CD4-positive, alpha-beta T cell (primary cell): ENCODE measurements around the gene NFE2L2. TPM values are rescaled to one million over a fixed set of nuclear protein-coding genes. Genes with fewer than 3 reads are reported as not detected.

ENCODE experiments used
- ATAC-seq: fragments of 200-7000 bp; cut with Tn5 transposase; one replicate; pipeline ENCODE4 v1.10.0; 2022; ENCODE audit warnings: mild to moderate bottlenecking; ENCODE audit not compliant: poor library complexity
- CTCF ChIA-PET: fragments of 350-600 bp; sonication (Branson Sonifier 250); formaldehyde crosslinking; loops from one replicate; lab custom pipeline; 2021; ENCODE audit warnings: antibody characterized with exemption, inconsistent platforms; lab: Charles Lee
- POLR2A ChIA-PET: fragments of 350-600 bp; sonication (Branson Sonifier 250); formaldehyde crosslinking; loops from one replicate; lab custom pipeline; 2021; ENCODE audit warnings: antibody characterized with exemption, inconsistent platforms; lab: Charles Lee
- DNase-seq, 14 experiments: peaks; one replicate each; pipeline ENCODE4 v3.0.0-alpha.2; 2013 to 2020; ENCODE audit warnings: mixed read lengths in 2 of 14
- H3K27ac ChIP-seq, 2 donors: one replicate each; pipeline versions ENCODE4 v1.5.1 to v1.7.0; 2013; ENCODE audit warnings: low read length in 2 of 2, low read depth in 1 of 2, mild to moderate bottlenecking in 1 of 2
- H3K27me3 ChIP-seq, 2 experiments: 1 replicate in 1 of 2; 2 replicates in 1 of 2; pipeline versions ENCODE4 v1.6.1 to v1.7.0; 2013; ENCODE audit warnings: low read length in 2 of 2, control low read depth in 1 of 2, mild to moderate bottlenecking in 1 of 2, moderate library complexity in 1 of 2; ENCODE audit not compliant: insufficient read depth in 2 of 2, control insufficient read depth in 1 of 2
- H3K36me3 ChIP-seq: one replicate; pipeline ENCODE4 v1.6.1; 2013; ENCODE audit warnings: low read length, control low read depth; ENCODE audit not compliant: insufficient read depth
- H3K4me1 ChIP-seq: one replicate; pipeline ENCODE4 v1.6.1; 2013; ENCODE audit warnings: low read length, control low read depth; ENCODE audit not compliant: insufficient read depth
- H3K4me3 ChIP-seq: one replicate; pipeline ENCODE4 v1.5.1; 2013; ENCODE audit warnings: mild to moderate bottlenecking, low read length, moderate library complexity
- H3K9me3 ChIP-seq, 2 experiments: 1 replicate in 1 of 2; 2 replicates in 1 of 2; pipeline versions ENCODE4 v1.6.1 to v1.7.0; 2013; ENCODE audit warnings: low read length in 2 of 2, mild to moderate bottlenecking in 2 of 2, control low read depth in 1 of 2, moderate library complexity in 1 of 2; ENCODE audit not compliant: control insufficient read depth in 1 of 2, insufficient read depth in 1 of 2
- H3K27ac Mint-ChIP-seq: one replicate; pipeline ENCODE4 v1.8.0; 2020; ENCODE audit warnings: mixed read lengths
- H3K27me3 Mint-ChIP-seq: one replicate; pipeline ENCODE4 v1.8.0; 2021; ENCODE audit warnings: mixed read lengths
- H3K36me3 Mint-ChIP-seq: one replicate; pipeline ENCODE4 v1.8.0; 2021; ENCODE audit warnings: low read depth, mixed read lengths
- H3K4me1 Mint-ChIP-seq: one replicate; pipeline ENCODE4 v1.8.0; 2021; ENCODE audit warnings: low read depth, mixed read lengths
- H3K4me3 Mint-ChIP-seq: one replicate; pipeline ENCODE4 v1.8.0; 2020; ENCODE audit warnings: mild to moderate bottlenecking, mixed read lengths
- H3K9me3 Mint-ChIP-seq: one replicate; pipeline ENCODE4 v1.8.0; 2020; ENCODE audit warnings: mixed read lengths
- CTCF ChIP-seq: fragments of 200-600 bp; IDR thresholded peaks from one replicate; pipeline ENCODE4 v1.8.0; 2022; ENCODE audit warnings: antibody characterized with exemption, mild to moderate bottlenecking
- intact Hi-C, 2 experiments: fragments of 100-400 bp; cut with DNase I in 1 of 2; cut with micrococcal nuclease in 1 of 2; formaldehyde crosslinking; loops; one replicate each; pipeline versions ENCODE4 v1.15.1 to v1.9.0; 2023 to 2025; cut with DNase I, micrococcal nuclease
- total RNA-seq, 174 experiments: library from RNA in 2 of 174; stranded (reverse) in 2 of 174; gene quantifications; one replicate each; pipeline ENCODE4 v1.2.3 and lab custom pipeline; 2021 to 2026

NFE2L2 gene
- total RNA-seq, 2 experiments from 2014 or later, result 53.3 to 57.8 TPM

- Mint-ChIP-seq H3K4me1 (peaks cover 88% of the 10 kb centered on the region), H3K9me3 (no peaks in the 10 kb centered on the region), H3K36me3 (peaks cover 59% of the 10 kb centered on the region), H3K27ac (peak overlapping the region; percentile 84), H3K4me3 (peak overlapping the region; percentile 66), H3K27me3 (no peaks in the 10 kb centered on the region)
- Histone ChIP-seq H3K9me3 (no peaks in the 10 kb centered on the region), H3K36me3 (peaks cover 5% of the 10 kb centered on the region), H3K27me3 (no peaks in the 10 kb centered on the region), H3K4me3 (no peak overlapping the region), H3K27ac (no peak overlapping the region), H3K4me1 (peaks cover 65% of the 10 kb centered on the region)
- DNase-seq (no peak), ATAC-seq (no peak)
- intact Hi-C loops, result no loop called here
- ChIA-PET CTCF (no interaction called here), POLR2A (interaction anchor here (1.0 to 1.7 kb wide), 3 partner anchors 17 to 21 kb away, joined by 5 read pairs; partner anchors contain the start of gene NFE2L2)
- no peak for TF ChIP-seq CTCF
These were observed 21.1 kb downstream of the NFE2L2 start for GRCh38 chr2:177243476-177243875.

- peak overlapping the region; percentile 84 for H3K27ac Mint-ChIP-seq
- H3K27ac ChIP-seq, result peak overlapping the region in 1 of 2 donors; percentile 18
- CTCF ChIA-PET, result no interaction called here
- peaks cover 61% of the 10 kb centered on the region for H3K4me1 ChIP-seq
- ATAC-seq (no peak), DNase-seq (no peak)
- no peaks in the 10 kb centered on the region for H3K27me3 ChIP-seq
- POLR2A ChIA-PET, result interaction anchor here (1.0 to 1.7 kb wide), 3 partner anchors 17 to 22 kb away, joined by 5 read pairs; partner anchors contain the start of gene NFE2L2
- peaks cover 91% of the 10 kb centered on the region for H3K4me1 Mint-ChIP-seq
- no peak overlapping the region for H3K4me3 ChIP-seq
- intact Hi-C loops, result no loop called here
- peaks cover 9% of the 10 kb centered on the region for H3K36me3 ChIP-seq
- peak overlapping the region; percentile 66 for H3K4me3 Mint-ChIP-seq
- H3K27me3 Mint-ChIP-seq, result no peaks in the 10 kb centered on the region
- no peak for TF ChIP-seq CTCF
- peaks cover 62% of the 10 kb centered on the region for H3K36me3 Mint-ChIP-seq
- no peaks in the 10 kb centered on the region for H3K9me3 Mint-ChIP-seq
- no peaks in the 10 kb centered on the region for H3K9me3 ChIP-seq
These were observed 21.5 kb downstream of the NFE2L2 start for GRCh38 chr2:177243073-177243472.

- Mint-ChIP-seq H3K4me1 (peaks cover 90% of the 10 kb centered on the region), H3K9me3 (no peaks in the 10 kb centered on the region), H3K27ac (peak overlapping the region; percentile 84), H3K36me3 (peaks cover 62% of the 10 kb centered on the region), H3K27me3 (no peaks in the 10 kb centered on the region), H3K4me3 (peak overlapping the region; percentile 66)
- CTCF ChIA-PET, result interaction anchor here (6.5 kb wide), 1 partner anchor 22 kb away, joined by 46 read pairs; the partner anchor contains the start of gene NFE2L2
- ATAC-seq, result peak; percentile 19
- H3K9me3 ChIP-seq, result no peaks in the 10 kb centered on the region
- DNase-seq, result no peak
- intact Hi-C loops, result loop anchor here in 1 of 2 experiments (1.0 kb wide), 1 partner anchor 21 kb away; no protein-coding TSS in a partner anchor
- POLR2A ChIA-PET, result interaction anchor here (1.7 to 7.7 kb wide), 2 partner anchors 21 to 23 kb away, joined by 5 to 118 read pairs; partner anchors contain the start of gene NFE2L2
- H3K27ac ChIP-seq, result peak overlapping the region; percentile 18 to 19
- no peaks in the 10 kb centered on the region for H3K27me3 ChIP-seq
- H3K4me3 ChIP-seq, result no peak overlapping the region
- H3K4me1 ChIP-seq, result peaks cover 58% of the 10 kb centered on the region
- peaks cover 10% of the 10 kb centered on the region for H3K36me3 ChIP-seq
- no peak for TF ChIP-seq CTCF
These were observed 22.2 kb downstream of the NFE2L2 start for GRCh38 chr2:177242121-177242987.
